Measurements from ENCODE around the gene TTLL5.

TTLL5 gene

GRCh38 chr14:75751296-75751695 lies 90.2 kb downstream of the TTLL5 start:
- H3K36me3 Mint-ChIP-seq (ENCODE audit: low read depth) = peaks cover 29% of the 10 kb centered on the region
- no peaks in the 10 kb centered on the region for H3K4me1 Mint-ChIP-seq (ENCODE audit: low read depth)
- H3K4me3 Mint-ChIP-seq = no peak overlapping the region
- DNase-seq (ENCODE audit: low spot score) = no peak
- H3K9me3 Mint-ChIP-seq = no peaks in the 10 kb centered on the region
- no peaks in the 10 kb centered on the region for H3K27me3 Mint-ChIP-seq (ENCODE audit: low read depth)
- no peak overlapping the region for H3K27ac Mint-ChIP-seq

- Mint-ChIP-seq H3K9me3 (no peaks in the 10 kb centered on the region), H3K36me3 (ENCODE audit: low read depth) (peaks cover 26% of the 10 kb centered on the region), H3K27me3 (ENCODE audit: low read depth) (no peaks in the 10 kb centered on the region), H3K27ac (no peak overlapping the region), H3K4me3 (no peak overlapping the region), H3K4me1 (ENCODE audit: low read depth) (no peaks in the 10 kb centered on the region)
- DNase-seq (ENCODE audit: low spot score) = no peak
These were observed 91.0 kb downstream of the TTLL5 start for GRCh38 chr14:75752086-75752485.

- no peak overlapping the region for H3K27ac Mint-ChIP-seq
- H3K9me3 Mint-ChIP-seq = no peaks in the 10 kb centered on the region
- peaks cover 18% of the 10 kb centered on the region for H3K36me3 Mint-ChIP-seq (ENCODE audit: low read depth)
- H3K4me3 Mint-ChIP-seq = no peak overlapping the region
- no peaks in the 10 kb centered on the region for H3K4me1 Mint-ChIP-seq (ENCODE audit: low read depth)
- no peaks in the 10 kb centered on the region for H3K27me3 Mint-ChIP-seq (ENCODE audit: low read depth)
- no peak for DNase-seq (ENCODE audit: low spot score)
These were observed 92.0 kb downstream of the TTLL5 start for GRCh38 chr14:75752907-75753594.

GRCh38 chr14:75753696-75754095 lies 92.7 kb downstream of the TTLL5 start:
- no peaks in the 10 kb centered on the region for H3K27me3 Mint-ChIP-seq (ENCODE audit: low read depth)
- H3K4me1 Mint-ChIP-seq (ENCODE audit: low read depth) = no peaks in the 10 kb centered on the region
- no peaks in the 10 kb centered on the region for H3K9me3 Mint-ChIP-seq
- H3K4me3 Mint-ChIP-seq = no peak overlapping the region
- H3K36me3 Mint-ChIP-seq (ENCODE audit: low read depth) = peaks cover 14% of the 10 kb centered on the region
- no peak overlapping the region for H3K27ac Mint-ChIP-seq
- no peak for DNase-seq (ENCODE audit: low spot score)

- H3K36me3 Mint-ChIP-seq (ENCODE audit: low read depth) = peaks cover 10% of the 10 kb centered on the region
- H3K4me1 Mint-ChIP-seq (ENCODE audit: low read depth) = no peaks in the 10 kb centered on the region
- no peak for DNase-seq (ENCODE audit: low spot score)
- H3K9me3 Mint-ChIP-seq = no peaks in the 10 kb centered on the region
- H3K27ac Mint-ChIP-seq = no peak overlapping the region
- H3K27me3 Mint-ChIP-seq (ENCODE audit: low read depth) = no peaks in the 10 kb centered on the region
- no peak overlapping the region for H3K4me3 Mint-ChIP-seq
These were observed 96.8 kb downstream of the TTLL5 start for GRCh38 chr14:75757644-75758402.

GRCh38 chr14:75764020-75764419 lies 103.0 kb downstream of the TTLL5 start:
- H3K9me3 Mint-ChIP-seq = no peaks in the 10 kb centered on the region
- no peaks in the 10 kb centered on the region for H3K36me3 Mint-ChIP-seq (ENCODE audit: low read depth)
- H3K4me3 Mint-ChIP-seq = no peak overlapping the region
- no peaks in the 10 kb centered on the region for H3K4me1 Mint-ChIP-seq (ENCODE audit: low read depth)
- H3K27ac Mint-ChIP-seq = no peak overlapping the region
- no peaks in the 10 kb centered on the region for H3K27me3 Mint-ChIP-seq (ENCODE audit: low read depth)
- DNase-seq (ENCODE audit: low spot score) = no peak

- Mint-ChIP-seq H3K4me3 (no peak overlapping the region), H3K9me3 (no peaks in the 10 kb centered on the region), H3K36me3 (ENCODE audit: low read depth) (peaks cover 3% of the 10 kb centered on the region), H3K4me1 (ENCODE audit: low read depth) (no peaks in the 10 kb centered on the region), H3K27ac (no peak overlapping the region), H3K27me3 (ENCODE audit: low read depth) (no peaks in the 10 kb centered on the region)
- no peak for DNase-seq (ENCODE audit: low spot score)
These were observed 108.1 kb downstream of the TTLL5 start for GRCh38 chr14:75769047-75769685.

GRCh38 chr14:75770635-75771034 lies 109.6 kb downstream of the TTLL5 start:
- Mint-ChIP-seq H3K36me3 (ENCODE audit: low read depth) (peaks cover 9% of the 10 kb centered on the region), H3K27me3 (ENCODE audit: low read depth) (no peaks in the 10 kb centered on the region), H3K27ac (no peak overlapping the region), H3K9me3 (no peaks in the 10 kb centered on the region), H3K4me1 (ENCODE audit: low read depth) (no peaks in the 10 kb centered on the region), H3K4me3 (no peak overlapping the region)
- DNase-seq (ENCODE audit: low spot score) = no peak

GRCh38 chr14:75771595-75771994 lies 110.5 kb downstream of the TTLL5 start:
- no peak for DNase-seq (ENCODE audit: low spot score)
- Mint-ChIP-seq H3K36me3 (ENCODE audit: low read depth) (peaks cover 11% of the 10 kb centered on the region), H3K4me1 (ENCODE audit: low read depth) (no peaks in the 10 kb centered on the region), H3K4me3 (no peak overlapping the region), H3K27ac (no peak overlapping the region), H3K9me3 (no peaks in the 10 kb centered on the region), H3K27me3 (ENCODE audit: low read depth) (no peaks in the 10 kb centered on the region)

- H3K4me3 Mint-ChIP-seq = no peak overlapping the region
- H3K4me1 Mint-ChIP-seq (ENCODE audit: low read depth) = no peaks in the 10 kb centered on the region
- no peaks in the 10 kb centered on the region for H3K27me3 Mint-ChIP-seq (ENCODE audit: low read depth)
- no peak overlapping the region for H3K27ac Mint-ChIP-seq
- H3K36me3 Mint-ChIP-seq (ENCODE audit: low read depth) = peaks cover 12% of the 10 kb centered on the region
- DNase-seq (ENCODE audit: low spot score) = no peak
- no peaks in the 10 kb centered on the region for H3K9me3 Mint-ChIP-seq
These were observed 112.0 kb downstream of the TTLL5 start for GRCh38 chr14:75773046-75773445.

GRCh38 chr14:75781096-75781495 lies 120.0 kb downstream of the TTLL5 start:
- H3K27ac Mint-ChIP-seq = no peak overlapping the region
- H3K4me1 Mint-ChIP-seq (ENCODE audit: low read depth) = peaks cover 5% of the 10 kb centered on the region
- H3K4me3 Mint-ChIP-seq = no peak overlapping the region
- DNase-seq (ENCODE audit: low spot score) = no peak
- peaks cover 20% of the 10 kb centered on the region for H3K36me3 Mint-ChIP-seq (ENCODE audit: low read depth)
- no peaks in the 10 kb centered on the region for H3K9me3 Mint-ChIP-seq
- H3K27me3 Mint-ChIP-seq (ENCODE audit: low read depth) = no peaks in the 10 kb centered on the region

- H3K9me3 Mint-ChIP-seq = no peaks in the 10 kb centered on the region
- no peak overlapping the region for H3K27ac Mint-ChIP-seq
- no peaks in the 10 kb centered on the region for H3K27me3 Mint-ChIP-seq (ENCODE audit: low read depth)
- H3K4me1 Mint-ChIP-seq (ENCODE audit: low read depth) = peaks cover 5% of the 10 kb centered on the region
- DNase-seq (ENCODE audit: low spot score) = no peak
- peaks cover 16% of the 10 kb centered on the region for H3K36me3 Mint-ChIP-seq (ENCODE audit: low read depth)
- H3K4me3 Mint-ChIP-seq = no peak overlapping the region
These were observed 122.1 kb downstream of the TTLL5 start for GRCh38 chr14:75783184-75783583.

- H3K9me3 Mint-ChIP-seq = no peaks in the 10 kb centered on the region
- H3K27ac Mint-ChIP-seq = no peak overlapping the region
- DNase-seq (ENCODE audit: low spot score) = no peak
- peaks cover 16% of the 10 kb centered on the region for H3K36me3 Mint-ChIP-seq (ENCODE audit: low read depth)
- H3K4me1 Mint-ChIP-seq (ENCODE audit: low read depth) = peaks cover 5% of the 10 kb centered on the region
- H3K4me3 Mint-ChIP-seq = no peak overlapping the region
- no peaks in the 10 kb centered on the region for H3K27me3 Mint-ChIP-seq (ENCODE audit: low read depth)
These were observed 122.7 kb downstream of the TTLL5 start for GRCh38 chr14:75783602-75784313.

GRCh38 chr14:75784314-75784686 lies 123.3 kb downstream of the TTLL5 start:
- peaks cover 19% of the 10 kb centered on the region for H3K36me3 Mint-ChIP-seq (ENCODE audit: low read depth)
- no peak overlapping the region for H3K4me3 Mint-ChIP-seq
- H3K27me3 Mint-ChIP-seq (ENCODE audit: low read depth) = no peaks in the 10 kb centered on the region
- no peak overlapping the region for H3K27ac Mint-ChIP-seq
- H3K9me3 Mint-ChIP-seq = no peaks in the 10 kb centered on the region
- H3K4me1 Mint-ChIP-seq (ENCODE audit: low read depth) = peaks cover 5% of the 10 kb centered on the region
- no peak for DNase-seq (ENCODE audit: low spot score)

Data from T-helper 2 cell treated with Interferon-gamma antibody and Interleukin-4, amounts not matched to agents 5 μg/mL and 100 μg/mL, for 36 hours (primary cell).